ENCODE data around the gene CMPK1.

Gene CMPK1

GRCh38 chr1:47380699-47381098, 47.1 kb downstream of the CMPK1 start:
- no peak for TF ChIP-seq CTCF (IDR thresholded peaks at IDR 0.05)

- TF ChIP-seq CTCF (IDR thresholded peaks at IDR 0.05) = no peak
Observed at GRCh38 chr1:47382399-47382983, 48.9 kb downstream of the CMPK1 start.

- TF ChIP-seq CTCF (IDR thresholded peaks at IDR 0.05) = no peak
Observed at GRCh38 chr1:47384083-47384482, 50.5 kb downstream of the CMPK1 start.

GRCh38 chr1:47385020-47385419, 51.4 kb downstream of the CMPK1 start:
- no peak for TF ChIP-seq CTCF (IDR thresholded peaks at IDR 0.05)

- no peak for TF ChIP-seq CTCF (IDR thresholded peaks at IDR 0.05)
Observed at GRCh38 chr1:47386268-47386667, 52.7 kb downstream of the CMPK1 start.

GRCh38 chr1:47388030-47388890, 54.7 kb downstream of the CMPK1 start:
- TF ChIP-seq CTCF (IDR thresholded peaks at IDR 0.05) = no peak

GRCh38 chr1:47388891-47389238, 55.3 kb downstream of the CMPK1 start:
- TF ChIP-seq CTCF (IDR thresholded peaks at IDR 0.05) = peak; percentile 80
